Measurements from ENCODE around the gene SPAG16. TPM values are rescaled to one million over a fixed set of nuclear protein-coding genes. Genes with fewer than 3 reads are reported as not detected.

The SPAG16 gene
- total RNA-seq, 4 donors from 2014 or later = 25.5 to 42.7 (median 27.8) TPM

GRCh38 chr2:213281156-213281555 is 3.1 kb upstream of the SPAG16 start:
- Histone ChIP-seq H3K4me3 (no peak overlapping the region), H3K27me3 (no peaks in the 10 kb centered on the region), H3K9me3 (peaks cover 0 to 15% (median 0%) of the 10 kb centered on the region in 4 donors), H3K27ac (no peak overlapping the region), H3K36me3 (no peaks in the 10 kb centered on the region), H3K4me1 (peaks cover 0 to 35% (median 2%) of the 10 kb centered on the region in 4 donors)
- no peak for DNase-seq (ENCODE audit: low spot score in 2 of 2)
- 34 to 49% methylated on average over 1 of the region's 1 CpG for WGBS, 2 donors
- TF ChIP-seq CTCF (IDR thresholded peaks at IDR 0.05) (no peak), POLR2A (IDR thresholded peaks at IDR 0.05) (no peak), EP300 (IDR thresholded peaks at IDR 0.05) (no peak)

DNA sequence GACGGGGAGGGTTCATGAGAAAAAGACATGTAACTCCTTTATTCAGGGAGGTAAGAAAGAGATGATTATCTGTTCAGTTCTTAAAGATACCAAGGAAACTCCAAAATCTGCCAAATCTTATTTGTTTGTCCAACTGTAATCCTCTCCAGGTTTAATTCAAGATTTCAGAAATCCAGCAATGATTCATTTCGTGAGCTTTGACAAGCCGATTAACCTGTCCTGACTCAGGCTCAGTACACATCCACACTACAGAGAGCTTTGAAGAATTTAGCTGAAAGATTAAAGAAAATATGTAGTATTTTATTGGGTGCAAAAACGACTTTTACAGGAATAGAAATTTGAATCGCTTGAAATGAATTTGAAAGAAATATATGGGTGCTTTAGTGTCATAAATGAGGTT is 1.1 kb downstream of the SPAG16 start:
- Histone ChIP-seq H3K36me3 (peaks cover 0 to 4% (median 0%) of the 10 kb centered on the region in 3 donors), H3K4me3 (peak overlapping the region in 1 of 4 donors; percentile 61), H3K4me1 (peaks cover 0 to 38% (median 2%) of the 10 kb centered on the region in 4 donors), H3K27me3 (no peaks in the 10 kb centered on the region), H3K9me3 (no peaks in the 10 kb centered on the region), H3K27ac (no peak overlapping the region)
- WGBS, 2 donors = 79 to 84% methylated on average over 5 of the region's 5 CpGs
- TF ChIP-seq POLR2A (IDR thresholded peaks at IDR 0.05) (no peak), CTCF (IDR thresholded peaks at IDR 0.05) (no peak)
- DNase-seq (ENCODE audit: low spot score in 2 of 2) = no peak

GRCh38 chr2:213286161-213286560 is 1.9 kb downstream of the SPAG16 start:
- TF ChIP-seq EP300 (IDR thresholded peaks at IDR 0.05) (no peak), POLR2A (IDR thresholded peaks at IDR 0.05) (no peak), CTCF (IDR thresholded peaks at IDR 0.05) (no peak)
- Histone ChIP-seq H3K4me3 (no peak overlapping the region), H3K36me3 (peaks cover 0 to 4% (median 0%) of the 10 kb centered on the region in 3 donors), H3K27ac (no peak overlapping the region), H3K9me3 (no peaks in the 10 kb centered on the region), H3K4me1 (peaks cover 0 to 30% (median 2%) of the 10 kb centered on the region in 4 donors), H3K27me3 (no peaks in the 10 kb centered on the region)
- WGBS, 2 donors = 75 to 88% methylated on average over 1 of the region's 1 CpG
- no peak for DNase-seq (ENCODE audit: low spot score in 2 of 2)

GRCh38 chr2:213288913-213289700 is 4.8 kb downstream of the SPAG16 start:
- DNase-seq (ENCODE audit: low spot score in 2 of 2) = no peak
- Histone ChIP-seq H3K27ac (no peak overlapping the region), H3K27me3 (no peaks in the 10 kb centered on the region), H3K36me3 (peaks cover 0 to 14% (median 0%) of the 10 kb centered on the region in 3 donors), H3K4me1 (peaks cover 0 to 25% (median 0%) of the 10 kb centered on the region in 4 donors), H3K9me3 (no peaks in the 10 kb centered on the region), H3K4me3 (no peak overlapping the region)
- TF ChIP-seq EP300 (IDR thresholded peaks at IDR 0.05) = no peak
- no peak for TF ChIP-seq POLR2A (IDR thresholded peaks at IDR 0.05)
- WGBS, 2 donors = 77 to 81% methylated on average over 2 of the region's 2 CpGs

DNA sequence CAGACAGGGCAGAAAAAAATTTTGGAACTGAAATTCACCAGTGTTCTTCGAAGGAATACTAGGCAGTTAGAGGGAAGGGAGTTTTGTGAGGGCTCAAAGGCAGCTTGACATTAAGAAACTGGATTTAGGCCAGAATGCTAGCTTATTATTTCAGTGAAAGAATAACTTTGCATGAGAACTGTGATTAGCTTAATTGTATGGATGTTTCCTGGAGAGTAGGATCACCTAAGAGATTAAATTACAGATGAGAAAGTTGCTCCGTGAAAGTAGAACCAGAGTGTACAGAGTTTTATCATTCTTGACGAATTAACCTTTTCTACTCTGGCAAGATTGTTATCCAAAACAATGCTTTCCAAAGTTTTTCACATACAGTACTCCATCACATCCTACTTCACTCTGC is 6.2 kb downstream of the SPAG16 start:
- H3K27me3 ChIP-seq = no peaks in the 10 kb centered on the region
- H3K4me1 ChIP-seq = peaks cover 0 to 18% (median 0%) of the 10 kb centered on the region in 4 donors
- TF ChIP-seq CTCF (IDR thresholded peaks at IDR 0.05) (no peak), POLR2A (IDR thresholded peaks at IDR 0.05) (no peak), EP300 (IDR thresholded peaks at IDR 0.05) (no peak)
- H3K4me3 ChIP-seq = no peak overlapping the region
- 71 to 75% methylated on average over 3 of the region's 3 CpGs for WGBS, 2 donors
- H3K36me3 ChIP-seq = peaks cover 0 to 14% (median 0%) of the 10 kb centered on the region in 3 donors
- no peaks in the 10 kb centered on the region for H3K9me3 ChIP-seq
- no peak for DNase-seq (ENCODE audit: low spot score in 2 of 2)
- no peak overlapping the region for H3K27ac ChIP-seq

Data from tibial nerve (tissue), 4 donors.